ENCODE results near the gene KCNT1.

- no peak for TF ChIP-seq IRF4 (IDR thresholded peaks at IDR 0.05; ENCODE audit: low read depth, low read length)
- TF ChIP-seq, protein P1, sequence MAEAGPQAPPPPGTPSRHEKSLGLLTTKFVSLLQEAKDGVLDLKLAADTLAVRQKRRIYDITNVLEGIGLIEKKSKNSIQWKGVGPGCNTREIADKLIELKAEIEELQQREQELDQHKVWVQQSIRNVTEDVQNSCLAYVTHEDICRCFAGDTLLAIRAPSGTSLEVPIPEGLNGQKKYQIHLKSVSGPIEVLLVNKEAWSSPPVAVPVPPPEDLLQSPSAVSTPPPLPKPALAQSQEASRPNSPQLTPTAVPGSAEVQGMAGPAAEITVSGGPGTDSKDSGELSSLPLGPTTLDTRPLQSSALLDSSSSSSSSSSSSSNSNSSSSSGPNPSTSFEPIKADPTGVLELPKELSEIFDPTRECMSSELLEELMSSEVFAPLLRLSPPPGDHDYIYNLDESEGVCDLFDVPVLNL (IDR thresholded peaks at IDR 0.05; ENCODE audit: low read depth, low read length): no peak
- TF ChIP-seq, protein P2, sequence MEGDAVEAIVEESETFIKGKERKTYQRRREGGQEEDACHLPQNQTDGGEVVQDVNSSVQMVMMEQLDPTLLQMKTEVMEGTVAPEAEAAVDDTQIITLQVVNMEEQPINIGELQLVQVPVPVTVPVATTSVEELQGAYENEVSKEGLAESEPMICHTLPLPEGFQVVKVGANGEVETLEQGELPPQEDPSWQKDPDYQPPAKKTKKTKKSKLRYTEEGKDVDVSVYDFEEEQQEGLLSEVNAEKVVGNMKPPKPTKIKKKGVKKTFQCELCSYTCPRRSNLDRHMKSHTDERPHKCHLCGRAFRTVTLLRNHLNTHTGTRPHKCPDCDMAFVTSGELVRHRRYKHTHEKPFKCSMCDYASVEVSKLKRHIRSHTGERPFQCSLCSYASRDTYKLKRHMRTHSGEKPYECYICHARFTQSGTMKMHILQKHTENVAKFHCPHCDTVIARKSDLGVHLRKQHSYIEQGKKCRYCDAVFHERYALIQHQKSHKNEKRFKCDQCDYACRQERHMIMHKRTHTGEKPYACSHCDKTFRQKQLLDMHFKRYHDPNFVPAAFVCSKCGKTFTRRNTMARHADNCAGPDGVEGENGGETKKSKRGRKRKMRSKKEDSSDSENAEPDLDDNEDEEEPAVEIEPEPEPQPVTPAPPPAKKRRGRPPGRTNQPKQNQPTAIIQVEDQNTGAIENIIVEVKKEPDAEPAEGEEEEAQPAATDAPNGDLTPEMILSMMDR (IDR thresholded peaks at IDR 0.05 in 2 of 3, conservative IDR thresholded peaks at IDR 0.05 in 1 of 3; ENCODE audit: control insufficient read depth in 2 of 3, extremely low read depth in 1 of 3, insufficient read depth in 1 of 3, low read depth in 3 of 3, low read length in 3 of 3): no peak
- no peak for TF ChIP-seq EGR1 (IDR thresholded peaks at IDR 0.05; ENCODE audit: borderline replicate concordance in 1 of 2, low read depth in 2 of 2, low read length in 2 of 2)
- no peak for TF ChIP-seq FOXK2 (IDR thresholded peaks at IDR 0.05)
- TF ChIP-seq EP300 (IDR thresholded peaks at IDR 0.05; ENCODE audit: borderline replicate concordance in 1 of 2, control insufficient read depth in 1 of 2, low read depth in 2 of 2, low read length in 2 of 2): no peak
Measured at GRCh38 chr9:135655317-135655716, 46.7 kb upstream of the KCNT1 start.

Data from GM12878 (cell line).